ENCODE results near the gene R3HDM2.
"Not testable (repeated sequence)": the region's sequence is repeated elsewhere in the genome, so short reads cannot be mapped to it uniquely, and the experiment has no call there.

Gene R3HDM2

DNA sequence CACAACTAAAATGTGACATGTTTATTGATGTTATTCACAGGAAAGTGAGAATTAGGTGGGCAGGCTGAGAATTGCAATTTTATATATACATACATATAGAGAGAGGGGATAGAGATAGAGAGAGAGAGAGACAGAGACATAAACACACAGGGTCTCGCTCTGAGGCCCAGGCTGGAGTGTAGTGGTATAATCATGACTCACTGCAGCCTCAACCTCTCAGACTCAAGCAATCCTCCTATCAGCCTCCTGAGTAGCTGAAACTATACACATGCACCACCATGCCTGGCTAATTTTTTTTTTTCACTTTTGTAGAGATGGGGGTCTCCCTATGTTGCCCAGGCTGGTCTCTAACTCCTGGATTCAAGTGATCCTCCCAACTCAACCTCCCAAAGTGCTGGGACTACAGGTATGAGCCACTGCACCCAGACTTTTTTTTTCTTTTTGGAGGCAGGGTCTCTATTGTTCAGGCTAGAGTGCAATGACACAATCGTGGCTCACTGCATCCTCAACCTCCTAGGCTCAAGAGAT is 49.1 kb downstream of the R3HDM2 start:
- DNase-seq (ENCODE audit: low read depth in 1 of 2, low spot score in 1 of 2), result no peak

DNA sequence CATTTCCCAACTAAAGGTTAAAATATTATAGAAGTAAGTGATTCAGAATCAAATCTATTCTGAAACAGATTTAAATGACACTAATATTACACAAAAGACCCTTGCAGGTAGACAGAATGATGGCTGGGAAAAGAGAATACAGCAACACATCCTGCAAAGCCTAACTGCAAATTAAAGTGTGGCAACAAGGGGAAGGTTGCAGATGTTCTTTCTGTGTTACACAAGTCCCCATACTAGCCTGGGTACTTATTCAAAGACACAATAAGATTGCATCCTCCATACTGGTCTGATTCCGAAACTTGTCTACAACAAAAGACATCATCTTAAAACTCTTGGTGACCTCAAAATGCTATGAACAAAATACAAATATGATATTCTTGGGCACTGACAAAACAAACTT is 50.5 kb downstream of the R3HDM2 start:
- no peak for DNase-seq (ENCODE audit: low read depth in 1 of 2, low spot score in 1 of 2)

DNA sequence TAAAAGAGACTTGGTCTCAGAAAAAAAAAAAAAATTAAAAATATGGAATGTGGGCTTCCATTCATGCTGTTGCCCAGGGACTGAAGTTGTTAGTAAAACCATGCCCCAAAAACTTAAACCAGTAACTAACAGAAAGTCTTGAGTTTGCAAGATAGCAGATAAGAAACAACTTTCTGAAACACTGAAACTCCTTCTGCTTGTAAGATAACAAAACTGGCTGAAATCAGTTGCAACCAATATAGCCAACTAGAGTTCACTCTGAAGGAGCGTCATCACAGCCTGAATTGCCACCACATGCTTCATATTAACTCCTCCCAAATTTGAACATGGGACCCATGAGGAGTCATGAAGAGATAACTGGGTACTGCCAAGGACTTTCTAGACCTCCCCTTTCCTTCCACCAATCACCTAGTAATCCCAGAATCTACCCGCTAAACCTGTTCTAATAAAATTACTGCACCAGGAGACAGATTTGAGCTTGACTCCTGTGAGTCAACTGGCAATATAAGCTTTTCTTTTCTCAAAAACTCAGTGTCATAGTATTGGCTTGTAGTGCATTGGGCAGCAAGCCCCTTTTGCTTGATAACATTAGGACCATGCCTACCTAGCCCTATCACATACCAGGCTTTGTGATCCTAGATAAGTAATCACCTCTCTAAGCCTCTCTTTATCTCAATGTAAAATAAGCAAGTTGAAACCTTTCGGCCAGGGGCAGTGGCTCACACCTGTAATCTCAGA is 53.6 kb downstream of the R3HDM2 start:
- no peak for DNase-seq (ENCODE audit: low read depth in 1 of 2, low spot score in 1 of 2)

DNA sequence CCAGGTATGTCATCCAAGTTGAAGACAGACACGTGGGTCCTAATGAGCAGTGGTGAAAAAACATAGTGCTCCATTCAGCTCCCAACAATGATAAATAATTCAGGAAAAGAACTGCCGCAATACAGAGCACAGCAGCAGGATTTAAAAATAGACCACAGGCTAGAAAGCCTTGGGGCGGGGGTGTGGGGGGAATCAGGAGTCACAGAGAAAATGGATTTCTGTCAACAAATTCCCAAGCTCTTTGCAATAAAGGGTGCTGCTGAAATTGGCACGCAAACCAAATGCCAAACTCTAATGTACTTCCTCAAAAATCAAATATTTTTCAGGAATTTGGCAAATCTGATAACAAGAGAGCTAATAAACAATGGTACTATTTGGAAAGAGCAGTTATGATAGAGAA is 58.6 kb downstream of the R3HDM2 start:
- no peak for DNase-seq (ENCODE audit: low read depth in 1 of 2, low spot score in 1 of 2)

DNA sequence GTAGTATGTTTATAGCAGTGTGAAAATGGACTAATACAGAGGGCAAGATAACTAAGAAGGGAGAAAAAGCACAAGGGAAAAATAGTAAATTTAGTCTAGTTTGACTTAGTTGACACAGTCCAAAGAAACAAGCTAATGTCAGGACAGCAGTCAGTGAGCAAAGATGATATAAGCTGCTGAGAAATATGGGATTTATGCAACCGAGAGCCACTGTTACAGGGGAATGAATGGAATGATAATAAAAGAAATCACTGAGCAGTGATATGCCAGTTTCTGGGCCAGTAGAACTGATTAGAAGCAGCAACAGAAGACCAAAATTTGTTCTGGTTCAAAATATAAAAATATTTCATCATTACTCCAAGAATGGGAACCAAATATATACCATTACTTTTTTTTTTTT is 60.1 kb downstream of the R3HDM2 start:
- DNase-seq (ENCODE audit: low read depth in 1 of 2, low spot score in 1 of 2), result no peak

DNA sequence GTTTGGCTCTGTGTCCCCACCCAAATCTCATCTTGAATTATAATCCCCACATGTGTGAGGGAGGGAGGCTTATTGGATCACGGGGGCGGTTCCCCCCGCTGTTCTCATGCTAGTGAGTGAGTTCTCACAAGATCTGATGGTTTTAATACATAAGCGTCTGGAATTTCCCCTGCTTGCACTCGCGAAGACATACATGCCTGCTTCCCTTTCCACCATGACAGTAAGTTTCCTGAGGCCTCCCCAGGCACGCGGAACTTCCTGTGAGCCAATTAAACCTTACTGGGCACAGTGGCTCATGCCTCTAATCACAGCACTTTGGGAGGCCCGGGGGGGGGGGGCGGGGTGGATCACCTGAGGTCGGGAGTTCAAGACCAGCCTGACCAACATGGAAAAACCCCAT is 60.8 kb downstream of the R3HDM2 start:
- no peak for DNase-seq (ENCODE audit: low read depth in 1 of 2, low spot score in 1 of 2)

DNA sequence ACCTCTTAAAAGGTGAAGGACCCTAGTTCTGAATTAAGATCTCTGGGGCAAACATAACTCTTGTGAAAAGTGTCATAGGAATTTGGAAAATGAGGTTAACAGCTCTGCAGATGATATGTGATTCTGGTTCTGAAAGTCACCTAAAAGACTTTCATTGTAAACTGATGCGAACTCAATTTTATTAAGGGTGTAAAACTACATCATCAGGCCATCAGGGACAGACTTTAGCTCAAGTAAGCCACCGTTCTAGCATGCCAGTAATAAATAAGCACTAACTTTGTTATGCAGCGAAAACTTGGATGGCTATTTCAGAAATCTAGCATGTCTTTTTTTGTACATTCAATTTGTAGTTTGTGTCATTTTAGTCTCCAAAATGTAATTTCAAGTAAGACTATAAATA is 61.6 kb downstream of the R3HDM2 start:
- DNase-seq (ENCODE audit: low read depth in 1 of 2, low spot score in 1 of 2), result no peak

DNA sequence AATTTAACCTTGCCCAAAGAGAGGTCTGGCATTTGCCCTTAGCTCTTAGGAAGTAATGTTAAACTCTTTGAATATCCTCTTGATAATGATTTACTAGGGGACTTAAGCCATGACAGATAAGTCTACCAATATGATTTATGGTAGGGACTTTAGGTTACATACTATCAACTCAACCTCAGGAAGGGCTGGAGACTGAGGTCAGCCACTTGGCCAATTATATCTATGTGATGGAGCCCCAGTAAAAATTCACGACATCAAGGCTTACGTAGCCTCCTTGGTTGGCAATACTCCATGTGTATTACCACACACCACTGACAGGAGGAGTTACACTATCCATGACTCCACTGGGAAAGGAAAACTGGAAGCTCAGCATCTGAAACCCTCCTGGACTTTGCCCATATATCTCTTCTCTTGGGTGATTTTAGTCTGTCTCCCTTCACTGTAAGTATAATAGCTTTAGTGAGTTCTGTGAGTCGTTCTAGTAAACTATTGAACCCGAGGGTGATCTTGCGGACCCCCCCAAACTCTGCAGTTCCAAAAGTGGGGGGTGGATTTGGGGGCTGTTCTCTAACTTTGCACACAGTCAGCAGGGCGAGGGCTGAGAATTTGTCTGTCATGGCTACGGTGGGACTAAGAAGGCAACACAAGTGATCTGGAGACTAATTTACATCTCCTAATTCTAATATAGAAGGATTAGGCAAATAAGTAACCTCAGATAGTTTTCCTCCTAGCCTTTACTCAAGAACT is 62.3 kb downstream of the R3HDM2 start:
- DNase-seq (ENCODE audit: low read depth in 1 of 2, low spot score in 1 of 2), result no peak

DNA sequence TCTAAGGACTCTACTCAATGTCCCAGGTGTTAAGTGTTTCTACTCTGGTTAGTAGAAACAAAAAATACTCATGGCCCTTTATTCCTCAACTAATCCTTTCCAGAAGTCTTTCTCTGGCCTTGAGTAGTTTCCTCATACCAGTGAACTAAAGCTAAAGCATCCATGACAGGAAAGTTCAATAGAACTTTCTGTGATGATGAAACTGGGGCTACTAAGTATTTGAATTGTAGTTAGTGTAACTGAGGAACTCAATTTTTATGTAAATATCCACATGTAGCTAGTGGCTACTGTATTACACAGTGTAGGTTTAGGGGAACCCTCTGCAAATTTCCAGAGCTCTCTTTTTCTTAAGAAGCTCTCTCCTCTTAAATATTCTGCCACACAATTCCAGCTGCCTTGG is 63.7 kb downstream of the R3HDM2 start:
- DNase-seq (ENCODE audit: low read depth in 1 of 2, low spot score in 1 of 2), result no peak

DNA sequence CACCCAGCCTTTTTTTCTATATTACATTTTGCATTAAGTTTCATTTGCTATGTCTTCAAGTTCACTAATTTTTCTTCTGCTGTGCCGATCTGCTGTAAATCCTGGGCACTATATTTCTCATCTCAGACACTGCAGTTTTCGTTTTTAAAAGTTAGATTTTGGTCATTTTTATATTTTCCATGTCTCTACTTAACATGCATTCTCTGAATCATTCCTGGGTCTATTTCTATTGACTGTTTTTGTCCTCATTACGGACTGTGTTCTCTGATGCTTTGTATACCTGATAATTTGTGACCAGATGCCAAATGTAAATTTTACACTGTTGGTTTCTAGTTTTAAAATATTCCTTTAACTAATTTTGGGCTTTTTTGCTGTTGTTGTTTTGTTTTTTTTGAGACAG is 64.5 kb downstream of the R3HDM2 start:
- DNase-seq (ENCODE audit: low read depth in 1 of 2, low spot score in 1 of 2), result no peak

DNA sequence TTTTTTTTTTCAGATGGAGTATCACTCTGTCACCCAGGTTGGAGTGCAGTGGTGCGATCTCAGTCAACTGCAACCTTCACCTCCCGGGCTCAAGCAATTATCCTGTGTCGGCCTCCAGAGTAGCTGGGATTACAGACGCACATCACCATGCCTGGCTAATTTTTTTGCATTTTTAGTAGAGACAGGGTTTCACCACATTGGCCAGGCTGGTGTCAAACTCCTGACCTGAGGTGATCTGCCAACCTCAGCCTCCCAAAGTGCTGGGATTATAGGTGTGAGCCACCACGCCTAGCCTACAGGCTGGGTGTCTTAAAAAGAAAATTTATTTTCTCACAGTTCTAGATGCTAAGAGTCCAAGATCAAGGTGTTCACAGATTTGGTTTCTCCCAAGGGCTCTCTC is 66.7 kb downstream of the R3HDM2 start:
- DNase-seq (ENCODE audit: low read depth in 1 of 2, low spot score in 1 of 2), result not testable (repeated sequence)

DNA sequence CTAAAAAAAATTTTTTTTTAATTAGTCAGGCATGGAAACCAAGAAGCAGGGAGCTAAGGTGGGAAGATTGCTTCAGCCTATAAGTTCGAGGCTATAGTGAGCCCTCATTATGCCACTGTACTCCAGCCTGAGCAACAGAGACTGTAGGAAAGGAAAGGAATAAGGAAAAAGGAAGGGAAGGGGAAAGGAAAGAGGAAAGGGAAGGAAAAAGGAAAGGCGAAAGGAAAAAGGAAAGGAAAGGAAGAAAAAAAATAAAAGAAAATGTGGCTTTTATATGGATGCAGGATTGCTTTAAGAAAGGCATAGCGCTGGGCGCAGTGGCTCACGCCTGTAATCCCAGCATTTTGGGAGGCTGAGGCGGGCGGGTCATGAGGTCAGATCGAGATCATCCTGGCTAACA is 70.4 kb downstream of the R3HDM2 start:
- no peak for DNase-seq (ENCODE audit: low read depth in 1 of 2, low spot score in 1 of 2)

DNA sequence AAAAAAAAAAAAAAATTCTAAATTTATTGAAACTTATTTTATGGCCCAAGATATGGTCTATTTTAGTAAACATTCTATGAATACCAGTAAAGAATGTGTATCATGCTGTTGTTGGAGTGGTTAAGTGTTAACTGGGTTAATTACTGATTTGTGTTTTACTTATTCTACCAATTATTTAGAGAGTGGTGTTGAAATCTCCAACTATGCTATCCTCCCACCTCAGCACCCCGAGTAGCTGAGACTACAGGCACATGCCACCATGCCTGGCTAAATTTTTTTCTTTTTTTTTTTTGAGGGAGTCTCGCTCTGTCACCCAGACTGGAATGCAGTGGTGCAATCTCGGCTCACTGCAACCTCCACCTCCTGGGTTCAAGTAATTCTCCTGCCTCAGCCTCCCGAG is 72.2 kb downstream of the R3HDM2 start:
- DNase-seq (ENCODE audit: low read depth in 1 of 2, low spot score in 1 of 2), result no peak

DNA sequence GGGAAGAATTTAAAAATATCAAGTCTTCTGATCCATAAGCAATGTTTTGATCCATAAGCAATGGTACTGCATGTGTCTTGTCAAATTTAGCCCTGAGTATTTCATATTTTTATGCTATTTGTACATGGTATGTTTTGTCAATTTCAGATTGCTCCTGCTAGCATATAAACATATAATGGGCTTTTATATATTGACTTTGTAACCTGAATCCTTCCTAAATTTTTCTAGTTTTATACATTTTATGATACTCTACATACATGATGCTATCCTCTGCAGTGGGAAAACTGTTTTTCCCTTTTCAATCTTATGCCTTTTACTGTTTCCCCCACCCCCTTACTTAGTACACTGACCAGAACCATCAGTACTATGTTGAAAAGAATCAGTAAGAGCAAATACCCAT is 75.1 kb downstream of the R3HDM2 start:
- no peak for DNase-seq (ENCODE audit: low read depth in 1 of 2, low spot score in 1 of 2)

DNA sequence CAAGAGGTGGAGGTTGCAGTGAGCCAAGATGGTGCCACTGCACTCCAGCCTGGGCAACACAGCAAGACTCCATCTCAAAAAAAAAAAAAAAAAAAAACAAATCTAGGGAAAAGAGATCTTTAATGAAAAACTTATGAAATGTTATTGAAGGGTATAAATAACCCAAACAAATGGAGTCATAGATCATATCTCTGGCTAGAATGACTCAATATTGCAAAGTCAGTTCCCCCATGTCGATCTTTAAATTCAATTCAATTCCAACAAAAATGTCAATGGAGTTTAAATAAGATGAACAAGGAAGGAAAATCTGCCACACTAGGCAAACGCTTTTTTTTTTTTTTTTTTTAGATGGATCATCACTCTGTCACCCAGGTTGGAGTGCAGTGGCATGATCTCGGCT is 78.7 kb downstream of the R3HDM2 start:
- DNase-seq (ENCODE audit: low read depth in 1 of 2, low spot score in 1 of 2), result no peak

DNA sequence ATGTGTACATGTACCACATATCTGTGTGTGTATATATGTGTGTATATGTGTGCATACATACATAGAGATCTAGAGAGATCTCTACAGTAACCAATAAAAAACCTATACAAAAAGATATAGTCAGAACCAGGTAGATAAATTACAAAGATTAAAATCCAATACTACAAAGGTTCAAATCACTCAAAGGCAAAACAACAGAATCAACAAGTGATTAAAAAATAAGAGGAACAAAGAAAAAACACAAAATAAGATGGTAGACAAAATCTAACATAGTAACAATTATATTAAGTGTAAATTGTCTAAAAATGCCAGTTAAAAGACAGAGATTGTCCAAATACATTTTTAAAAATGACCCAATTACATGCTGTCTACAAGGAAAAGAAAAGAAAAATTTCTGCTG is 83.6 kb downstream of the R3HDM2 start:
- no peak for DNase-seq (ENCODE audit: low read depth in 1 of 2, low spot score in 1 of 2)

DNA sequence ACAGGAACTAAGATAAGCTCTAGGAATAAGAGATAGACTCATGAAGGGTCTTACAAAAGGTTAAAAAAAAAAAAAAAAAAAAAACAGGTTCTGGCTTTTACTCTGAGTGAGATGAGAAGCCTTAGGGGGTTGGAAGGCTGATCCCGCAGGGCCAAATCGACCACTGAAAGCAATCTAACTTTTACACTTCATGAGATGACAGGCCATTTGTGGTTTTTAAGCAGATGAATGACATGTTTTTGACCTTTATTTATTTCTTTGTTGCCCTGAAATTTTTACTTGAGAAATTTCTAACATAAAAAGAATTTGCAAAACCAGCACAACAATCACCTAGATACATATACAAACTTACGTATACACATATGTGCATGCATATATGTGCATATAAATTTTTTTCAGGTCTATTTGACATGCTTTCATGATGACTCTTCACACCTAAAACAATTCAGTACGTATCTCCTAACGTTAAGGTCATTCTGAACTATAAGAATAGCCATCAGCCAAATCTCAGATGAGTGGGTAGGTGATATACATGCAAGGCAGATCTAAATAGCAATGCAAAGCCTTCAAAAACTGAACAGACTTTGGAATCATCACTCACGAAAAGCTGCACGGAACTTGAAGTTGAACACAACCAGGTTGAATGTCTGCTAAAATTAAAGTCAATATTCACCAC is 87.0 kb downstream of the R3HDM2 start:
- no peak for DNase-seq (ENCODE audit: low read depth in 1 of 2, low spot score in 1 of 2)

DNA sequence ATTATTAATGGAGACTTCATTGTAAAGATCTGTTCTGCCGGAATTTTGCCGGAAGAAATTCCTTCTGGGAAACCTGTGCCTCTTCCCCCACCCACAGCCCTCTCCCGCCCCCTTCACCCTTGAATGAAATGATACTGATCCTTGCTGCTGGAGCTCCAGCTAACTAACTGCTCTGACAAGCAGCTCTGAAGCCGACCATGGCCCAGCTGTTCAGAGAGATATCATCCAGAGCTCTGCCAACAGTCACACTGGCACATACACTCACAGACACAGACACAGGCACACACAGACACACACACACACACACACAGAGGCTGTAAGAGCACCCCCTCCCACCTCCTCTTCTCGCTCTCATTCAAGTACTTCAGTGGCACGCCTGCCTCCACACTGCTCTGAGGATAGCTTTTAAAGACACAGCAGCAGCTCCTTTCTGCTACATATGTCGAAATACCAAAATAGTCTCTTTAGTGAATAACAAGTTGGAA is 88.6 kb downstream of the R3HDM2 start:
- DNase-seq (ENCODE audit: low read depth in 1 of 2, low spot score in 1 of 2), result no peak

DNA sequence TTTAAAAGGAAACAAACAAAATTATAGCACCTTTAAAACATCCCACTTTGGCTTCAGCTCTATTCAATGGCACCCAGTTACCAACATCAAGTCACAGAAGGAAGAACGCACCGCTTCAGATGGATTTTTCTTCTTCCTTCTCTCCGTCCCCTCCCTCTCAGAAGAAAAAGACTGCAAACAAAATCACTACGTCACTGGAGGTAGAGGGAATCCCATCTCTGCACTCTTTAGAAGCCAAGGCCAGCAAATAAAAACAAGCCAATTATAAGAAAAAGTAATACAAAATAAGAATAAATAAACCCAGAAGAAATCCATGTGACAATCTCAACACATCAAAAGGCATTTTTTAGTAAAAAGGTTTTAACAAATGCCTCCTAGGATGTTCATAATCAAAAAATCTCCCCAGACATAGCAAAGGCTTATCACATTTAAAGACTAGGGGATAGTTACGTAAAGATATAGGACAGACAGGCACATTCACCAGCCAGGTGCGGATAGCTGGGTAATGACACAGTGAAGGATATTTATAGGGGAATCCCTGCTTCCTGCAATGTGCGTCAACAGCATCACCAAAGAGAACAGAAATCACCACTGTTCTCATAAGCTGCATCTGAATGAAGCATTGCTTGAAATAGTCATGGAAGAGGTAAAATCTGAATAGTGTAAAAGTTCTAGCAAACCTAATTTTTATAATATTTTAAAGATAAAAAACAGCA is 89.4 kb downstream of the R3HDM2 start:
- no peak for DNase-seq (ENCODE audit: low read depth in 1 of 2, low spot score in 1 of 2)

DNA sequence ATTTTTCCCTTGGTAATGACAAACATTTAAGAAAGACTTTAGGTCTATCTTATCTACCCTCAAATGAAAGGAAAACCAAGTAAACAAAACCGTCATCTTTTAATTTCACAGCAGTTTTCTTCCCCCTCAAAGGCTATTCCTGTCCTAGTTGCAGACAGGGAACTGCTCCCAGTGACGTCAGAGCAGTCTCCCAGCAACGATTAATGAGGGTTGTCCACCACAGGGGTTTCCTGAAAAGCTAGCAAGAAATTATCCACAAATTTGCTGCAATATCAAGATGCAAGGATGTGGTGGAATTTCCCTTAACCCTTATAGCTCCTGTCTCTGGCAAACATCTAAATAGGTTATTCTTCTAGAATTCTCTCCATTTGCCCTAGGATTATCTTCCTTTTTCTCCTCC is 90.7 kb downstream of the R3HDM2 start:
- no peak for DNase-seq (ENCODE audit: low read depth in 1 of 2, low spot score in 1 of 2)

DNA sequence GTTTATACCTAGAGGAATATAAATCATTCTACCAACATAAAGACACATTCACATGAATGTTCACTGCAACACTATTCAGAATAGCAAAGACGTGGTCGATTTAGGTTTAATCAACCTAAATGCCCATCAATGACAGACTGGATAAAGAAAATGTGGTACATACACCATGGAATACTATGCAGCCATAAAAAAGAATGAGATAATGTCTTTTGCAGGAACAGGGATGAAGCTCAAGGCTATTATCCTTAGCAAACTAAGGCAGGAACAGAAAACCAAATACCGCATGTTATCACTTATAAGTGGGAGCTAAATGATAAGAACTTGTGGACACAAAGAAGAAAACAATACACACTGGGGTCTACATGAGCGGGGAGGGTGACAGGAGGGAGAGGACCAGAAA is 94.5 kb downstream of the R3HDM2 start:
- DNase-seq (ENCODE audit: low read depth in 1 of 2, low spot score in 1 of 2), result not testable (repeated sequence)
